SU-DHL-6 (cell line): ENCODE data around the gene PCLO.

ENCODE experiments used
- CTCF ChIP-seq: fragments of 200-600 bp; sonication (generic); IDR thresholded peaks from one replicate; pipeline ENCODE4 v1.5.1; 2017; ENCODE audit warnings: antibody characterized with exemption, mild to moderate bottlenecking, low read length, moderate library complexity; ENCODE audit not compliant: insufficient read depth, poor library complexity, severe bottlenecking
- EZH2phosphoT487 ChIP-seq: fragments of 200-600 bp; sonication (generic), shearing (Covaris generic); conservative IDR thresholded peaks from 2 replicates; pipeline ENCODE4 v1.6.1; 2018; ENCODE audit warnings: mild to moderate bottlenecking, antibody characterized with exemption, low read length, moderate library complexity, mixed read lengths

GRCh38 chr7:82851121-82851520 lies 311.6 kb downstream of the PCLO start:
- TF ChIP-seq CTCF (no peak), EZH2phosphoT487 (no peak)
